Endometrium (tissue), 2 donors: ENCODE measurements around the gene MEOX2.
A peak's percentile ranks its signal among the peaks of the same experiment; 100 is the strongest.

ENCODE experiments used
- FAIRE-seq: peaks from 2 replicates; lab custom pipeline; 2012; peaks lifted over from hg19 to GRCh38; lab: Jason Lieb, UNC
- donor health status: control.
- donor health status: control.

The MEOX2 gene

GRCh38 chr7:15686295-15686956, at the start of gene MEOX2:
MEOX2 (minus strand) TSS chr7:15686683; CDS start chr7:15686402, 281 bp downstream.
- no peak for FAIRE-seq

DNA sequence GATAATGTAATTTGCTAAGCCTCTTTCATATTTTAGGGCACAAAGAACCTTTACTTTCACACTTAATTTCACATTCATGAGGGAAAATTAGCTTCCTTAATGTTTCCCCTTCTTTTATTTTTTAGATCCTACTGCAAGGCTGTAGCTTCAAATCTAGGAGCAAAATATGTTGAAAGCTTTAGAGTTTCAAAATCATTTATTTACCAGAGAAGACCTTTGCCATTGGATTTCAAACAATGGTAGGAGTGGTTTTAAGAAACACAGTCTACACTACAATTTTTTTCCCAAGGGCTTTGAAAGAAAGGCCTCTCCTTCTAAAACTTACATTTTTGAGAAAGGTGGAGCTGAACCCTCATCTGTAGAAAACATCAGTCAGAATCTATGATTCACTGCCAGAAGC, 43.3 kb upstream of the MEOX2 start:
- no peak for FAIRE-seq

- no peak for FAIRE-seq
These were observed 38.6 kb upstream of the MEOX2 start for GRCh38 chr7:15725051-15725450.

- no peak for FAIRE-seq
These were observed 37.4 kb upstream of the MEOX2 start for GRCh38 chr7:15723841-15724240.

DNA sequence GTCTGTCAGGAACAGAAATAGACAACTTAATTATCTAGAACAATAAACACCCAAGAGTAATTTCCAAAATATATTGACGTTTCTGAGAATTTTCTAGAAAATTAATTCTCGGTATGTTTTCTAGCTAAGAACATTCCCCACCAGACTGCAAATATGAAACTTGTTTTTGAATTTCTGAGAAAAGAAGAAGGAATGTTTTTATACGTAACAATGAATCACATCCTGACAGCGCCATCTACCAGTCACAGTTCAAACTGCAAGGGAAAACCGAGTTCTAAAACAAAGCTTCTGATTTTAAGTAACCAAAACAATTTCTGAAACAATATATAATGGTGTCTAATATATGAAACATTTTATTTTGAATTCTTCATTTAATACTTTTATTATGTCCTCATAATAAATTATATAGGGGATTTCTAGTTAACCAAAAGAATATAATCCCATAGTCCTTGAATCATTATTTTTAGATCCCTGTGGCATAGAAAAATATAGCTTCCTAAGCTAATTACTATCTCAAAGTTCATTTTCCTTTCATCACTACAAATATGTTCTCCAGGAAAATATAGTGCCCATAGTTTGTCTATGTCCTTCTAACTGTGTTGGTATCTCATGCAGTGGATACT, 34.5 kb upstream of the MEOX2 start:
- peak; percentile 39 for FAIRE-seq

DNA sequence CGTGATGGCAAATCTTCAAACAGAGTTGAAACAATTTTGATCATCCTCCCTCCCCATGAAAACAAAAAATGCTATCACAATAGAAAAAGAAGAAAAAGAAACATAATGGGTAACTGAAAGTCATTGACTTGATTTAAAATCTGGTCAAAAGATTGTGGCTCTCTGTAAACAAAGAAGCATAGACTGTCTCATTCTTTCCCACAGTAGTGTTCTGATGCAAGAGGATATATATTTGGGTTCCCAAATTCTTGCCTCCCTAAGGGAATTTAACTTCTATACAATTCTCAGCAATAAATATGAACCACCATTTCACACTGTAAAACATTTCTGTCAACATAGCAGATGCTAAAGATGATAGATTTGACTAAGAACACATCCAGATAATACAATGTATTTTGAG, 32.8 kb upstream of the MEOX2 start:
- FAIRE-seq, result no peak

- FAIRE-seq, result no peak
These were observed 29.0 kb upstream of the MEOX2 start for GRCh38 chr7:15715435-15715834.

DNA sequence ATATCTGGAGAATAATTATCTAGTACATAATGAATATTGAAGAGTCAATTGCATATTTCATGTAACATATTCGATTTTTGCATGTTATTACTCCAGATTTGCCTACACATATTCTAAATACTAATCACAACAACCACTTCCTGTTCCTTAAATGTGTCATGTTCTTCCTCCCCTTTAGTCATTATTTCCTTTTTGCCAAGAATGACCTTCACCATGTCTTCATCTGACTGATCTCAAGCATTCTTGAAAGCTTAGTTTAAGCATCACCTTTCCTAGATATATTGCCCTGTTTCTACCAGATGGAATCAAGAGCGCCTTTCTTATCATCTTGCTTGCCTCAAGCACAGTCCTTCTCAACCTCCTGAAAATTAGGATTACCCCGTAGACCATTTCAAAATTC, 23.5 kb upstream of the MEOX2 start:
- no peak for FAIRE-seq

DNA sequence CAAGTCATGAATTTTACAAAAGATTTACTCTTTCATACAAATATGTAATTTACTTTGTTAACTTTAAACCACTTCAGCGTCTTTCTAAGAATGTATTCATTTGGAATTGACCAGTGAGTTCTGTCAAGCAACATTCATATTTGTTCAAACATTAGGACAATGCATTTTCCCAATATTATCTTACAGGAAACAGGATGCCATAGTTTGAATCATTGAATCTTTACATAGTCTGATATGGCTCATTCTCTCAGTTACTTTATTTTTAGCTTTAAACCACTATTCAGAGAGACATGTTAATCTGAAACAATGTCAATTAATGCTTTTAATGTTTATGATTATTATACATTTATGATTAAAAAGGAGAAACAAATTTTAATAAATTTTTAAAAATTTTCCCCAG, 21.1 kb upstream of the MEOX2 start:
- FAIRE-seq, result peak; percentile 55

DNA sequence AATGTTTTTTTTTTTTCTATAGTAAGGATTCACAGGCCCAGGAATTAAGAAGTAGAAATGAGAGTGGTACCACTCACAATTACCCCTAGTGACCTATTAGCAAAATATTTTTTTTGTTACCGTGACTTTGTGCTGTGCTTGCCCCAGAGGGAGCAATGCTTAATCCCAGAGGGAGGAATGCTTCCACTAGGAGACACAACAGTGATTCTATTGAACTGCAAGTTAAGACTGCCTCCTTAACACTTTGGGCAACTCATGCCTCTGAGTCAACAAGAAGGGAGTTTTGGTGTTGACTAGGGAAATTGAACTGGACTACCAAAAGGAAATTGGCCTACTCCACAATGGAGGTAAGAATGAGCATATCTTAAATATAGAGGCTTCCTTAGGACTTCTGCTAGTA, 17.2 kb upstream of the MEOX2 start:
- FAIRE-seq, result no peak

DNA sequence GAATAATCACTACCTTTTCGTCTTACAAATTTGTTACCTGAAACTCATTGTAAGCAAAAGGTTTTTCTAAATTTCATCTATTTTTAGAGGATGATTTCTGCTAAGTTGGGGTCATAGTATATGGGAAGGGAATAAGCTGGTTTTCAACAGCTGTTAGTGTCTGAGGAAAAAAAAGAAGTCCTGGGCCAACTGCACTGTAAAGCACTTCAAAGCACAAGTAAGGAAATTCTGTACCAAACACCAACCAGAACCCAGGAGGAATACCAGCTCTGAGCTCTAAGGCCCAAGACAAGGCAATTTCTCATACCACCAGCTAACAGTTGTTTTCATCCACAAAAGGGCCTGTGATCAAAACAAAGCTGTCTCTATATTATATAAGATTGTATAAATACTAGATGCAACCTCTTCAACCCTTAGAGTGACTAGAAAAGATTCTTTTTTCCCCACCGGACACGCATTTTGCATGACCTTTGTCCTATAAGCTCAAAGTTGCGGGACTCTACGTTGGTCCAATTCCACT, 6.1 kb upstream of the MEOX2 start:
- no peak for FAIRE-seq

GRCh38 chr7:15688911-15689310, 2.4 kb upstream of the MEOX2 start:
- FAIRE-seq, result no peak

DNA sequence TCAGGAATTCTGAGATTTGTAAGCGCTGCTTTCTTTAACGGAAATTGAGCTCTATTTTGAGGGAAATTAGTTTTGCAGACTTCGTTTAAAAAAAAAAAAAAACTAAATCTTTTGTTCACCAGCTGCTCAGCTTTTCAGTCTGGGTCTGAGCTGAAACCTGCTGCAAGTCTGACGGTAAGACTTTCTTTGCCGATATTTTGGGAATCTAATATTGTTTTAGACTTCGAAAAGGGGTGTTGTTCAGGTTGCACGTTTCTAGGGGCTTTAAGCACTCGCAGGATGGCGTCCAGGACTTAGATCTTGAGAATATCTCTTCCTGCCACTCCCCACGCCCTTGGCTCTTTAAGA, 1.8 kb upstream of the MEOX2 start:
- FAIRE-seq, result no peak

GRCh38 chr7:15687546-15688278, 1.2 kb upstream of the MEOX2 start:
- FAIRE-seq, result no peak

- FAIRE-seq, result no peak
These were observed 568 bp upstream of the MEOX2 start for GRCh38 chr7:15686957-15687545.

DNA sequence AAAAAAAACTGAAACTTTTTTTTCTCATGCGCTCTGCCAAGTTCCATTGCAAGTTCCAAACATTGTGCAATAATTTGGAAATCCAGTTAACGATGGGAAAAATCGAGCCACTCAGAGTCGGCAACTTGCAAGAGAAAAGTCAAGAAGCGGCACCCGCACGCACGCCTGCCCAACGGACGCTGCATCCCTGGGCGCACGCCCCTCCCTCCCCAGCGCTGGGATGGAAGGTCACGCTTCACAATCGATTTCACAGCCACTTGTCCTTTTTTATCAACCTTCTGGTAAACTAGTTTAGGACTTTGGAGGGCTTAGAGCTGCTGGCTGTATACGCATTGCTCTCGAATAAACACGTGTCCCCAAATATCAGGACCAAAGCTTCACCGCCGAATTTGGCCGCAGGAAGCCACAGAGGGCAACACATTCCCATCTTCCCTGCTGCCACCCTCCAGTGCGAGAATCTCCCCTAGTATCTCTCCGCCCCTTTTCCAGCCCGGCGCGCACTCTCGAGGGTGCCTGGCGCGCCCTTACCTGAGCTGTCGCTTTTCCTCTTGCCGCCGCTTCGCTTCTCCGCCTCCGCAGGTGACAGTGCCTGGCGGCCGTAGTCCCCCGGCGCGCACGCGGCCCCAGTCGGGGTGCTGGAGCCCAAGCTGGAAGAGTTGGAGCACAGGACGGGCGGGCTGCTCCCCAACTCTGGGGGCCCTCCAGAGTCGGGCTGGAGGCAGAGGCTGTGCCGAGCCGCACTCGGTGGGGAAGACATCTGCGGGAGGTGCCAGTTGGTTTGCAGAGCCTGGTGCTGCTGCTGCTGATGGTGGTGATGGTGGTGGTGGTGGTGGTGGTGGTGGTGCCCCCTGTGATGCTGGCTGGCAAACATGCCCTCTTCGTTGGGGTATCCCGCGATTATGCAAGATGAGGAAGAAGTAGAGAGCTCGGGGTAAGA, 857 bp downstream of the MEOX2 start:
- no peak for FAIRE-seq

- no peak for FAIRE-seq
These were observed 1.6 kb downstream of the MEOX2 start for GRCh38 chr7:15684871-15685270.

DNA sequence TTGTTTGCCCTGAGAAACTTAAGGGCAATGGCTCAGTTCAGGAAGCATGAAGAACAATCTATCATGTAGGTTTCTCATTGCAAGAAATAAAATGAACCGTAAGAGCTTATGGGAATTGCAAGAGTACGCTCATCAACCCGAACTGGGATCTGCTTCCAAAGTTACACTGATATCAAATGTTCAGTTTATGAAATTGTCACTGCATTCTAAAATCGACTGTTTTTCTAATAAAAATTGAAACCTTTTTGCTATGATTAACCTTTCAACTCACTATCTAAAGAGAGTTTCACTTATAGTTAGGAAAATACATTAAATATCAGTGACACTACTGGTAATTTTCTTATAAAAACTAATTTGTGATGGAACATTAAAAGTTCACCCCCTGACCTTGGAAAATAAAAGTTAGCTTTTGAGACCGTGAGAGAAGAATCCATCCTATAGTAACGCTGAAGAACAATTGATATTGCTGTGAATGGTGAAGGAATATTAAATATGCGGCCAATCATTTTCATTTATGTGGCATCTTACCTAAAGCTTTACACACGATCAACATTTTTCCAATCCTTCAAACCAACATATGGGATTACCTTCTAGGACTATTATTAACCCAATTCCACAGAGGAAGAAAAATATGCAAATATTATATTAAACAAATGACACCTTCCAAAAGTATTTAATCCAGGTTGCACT, 2.2 kb downstream of the MEOX2 start:
- FAIRE-seq, result no peak

DNA sequence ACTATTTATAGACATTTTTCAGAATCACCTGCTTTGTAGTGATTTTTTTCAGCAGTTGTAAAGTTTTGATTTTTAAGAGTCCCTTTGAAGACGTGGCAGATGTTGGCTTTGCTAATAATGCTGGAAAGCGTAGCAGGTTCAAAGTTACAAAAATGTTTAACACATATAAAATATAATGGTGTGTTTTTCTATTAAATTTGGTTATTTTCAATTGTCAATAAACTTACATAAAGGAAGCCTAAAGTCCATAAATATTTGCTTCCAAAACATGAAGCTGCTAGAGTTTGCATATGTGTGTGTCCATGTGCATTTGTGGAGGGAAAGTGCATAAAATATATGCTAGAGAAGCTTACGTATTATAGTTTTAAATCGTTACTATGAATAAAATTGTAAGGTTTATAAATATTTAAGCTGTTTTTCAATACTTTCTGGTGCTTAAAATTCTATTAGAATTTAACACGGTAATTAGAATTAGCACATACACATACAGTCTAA, 3.7 kb downstream of the MEOX2 start:
- FAIRE-seq, result no peak

DNA sequence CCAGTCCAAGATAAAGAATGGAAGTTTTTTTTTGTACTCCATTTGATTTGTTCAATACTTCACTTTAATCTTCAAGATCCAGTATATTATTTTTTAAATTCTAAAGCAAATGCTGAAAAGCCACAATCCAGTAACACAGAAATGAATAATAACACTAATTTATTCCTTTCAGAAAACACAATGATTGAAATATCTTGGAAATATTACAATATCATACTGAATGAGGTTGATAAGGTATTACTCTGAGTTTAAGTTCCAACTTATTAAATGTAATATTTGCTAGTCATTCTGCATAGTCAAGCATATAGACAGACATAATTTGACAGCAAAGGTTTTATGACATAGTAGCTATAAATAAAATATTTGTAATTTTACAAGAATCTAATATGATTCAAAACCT, 4.4 kb downstream of the MEOX2 start:
- FAIRE-seq, result peak; percentile 33

GRCh38 chr7:15681631-15682030, 4.9 kb downstream of the MEOX2 start:
- FAIRE-seq, result no peak
